CD14-positive monocyte (primary cell): ENCODE results near the gene NVL. TPM values are rescaled to one million over a fixed set of nuclear protein-coding genes. Genes with fewer than 3 reads are reported as not detected.
A peak's percentile ranks its signal among the peaks of the same experiment; 100 is the strongest.

ENCODE experiments used
- DNase-seq, 3 donors: peaks; one replicate each; pipeline ENCODE4 v3.0.0-alpha.2; 2011 to 2022
- H2AFZ ChIP-seq: 2 replicates; pipeline ENCODE4 v1.6.0; 2012; ENCODE audit warnings: mild to moderate bottlenecking, low read depth, low read length, inconsistent platforms; ENCODE audit not compliant: insufficient read depth, poor library complexity, severe bottlenecking
- H3K27ac ChIP-seq, 2 donors: 1 replicate in 1 of 2; 2 replicates in 1 of 2; pipeline ENCODE4 v1.5.1; 2012 to 2013; ENCODE audit warnings: low read length in 2 of 2, control low read depth in 1 of 2, inconsistent platforms in 1 of 2, low read depth in 1 of 2, mild to moderate bottlenecking in 1 of 2
- H3K27me3 ChIP-seq, 2 donors: one replicate each; pipeline versions ENCODE4 v1.6.0 to v1.6.1; 2011 to 2013; ENCODE audit warnings: low read length in 2 of 2; ENCODE audit not compliant: control insufficient read depth in 2 of 2, insufficient read depth in 2 of 2
- H3K36me3 ChIP-seq, 2 donors: replicated peaks in 1 of 2; 1 replicate in 1 of 2; 2 replicates in 1 of 2; pipeline versions ENCODE4 v1.5.1 to v1.6.1; 2012 to 2013; ENCODE audit warnings: low read length in 2 of 2, control low read depth in 1 of 2, inconsistent platforms in 1 of 2, mild to moderate bottlenecking in 1 of 2; ENCODE audit not compliant: insufficient read depth in 2 of 2, control insufficient read depth in 1 of 2
- H3K4me1 ChIP-seq, 2 donors: 1 replicate in 1 of 2; 2 replicates in 1 of 2; pipeline versions ENCODE4 v1.5.1 to v1.6.1; 2012 to 2013; ENCODE audit warnings: low read length in 2 of 2, control low read depth in 1 of 2, inconsistent platforms in 1 of 2, mild to moderate bottlenecking in 1 of 2, moderate library complexity in 1 of 2; ENCODE audit not compliant: insufficient read depth in 2 of 2, control insufficient read depth in 1 of 2
- H3K4me2 ChIP-seq: replicated peaks from 2 replicates; pipeline ENCODE3; 2012; ENCODE audit warnings: low read length, moderate library complexity, mild to moderate bottlenecking; ENCODE audit not compliant: poor library complexity, severe bottlenecking; ENCODE audit errors: extremely low read depth
- H3K4me3 ChIP-seq, 3 experiments: fragments of 200-600 bp in 1 of 3; sonication (generic) in 1 of 3; replicated peaks in 1 of 3; 1 replicate in 2 of 3; 2 replicates in 1 of 3; pipeline ENCODE4 v1.5.1; 2011 to 2013; ENCODE audit warnings: low read length in 3 of 3, mild to moderate bottlenecking in 3 of 3, control low read depth in 2 of 3, low read depth in 2 of 3, inconsistent platforms in 1 of 3, moderate library complexity in 1 of 3
- H3K79me2 ChIP-seq: 2 replicates; pipeline ENCODE4 v1.6.0; 2012; ENCODE audit warnings: mild to moderate bottlenecking, control low read depth, inconsistent platforms, low read length, moderate library complexity; ENCODE audit not compliant: insufficient read depth
- H3K9ac ChIP-seq: 2 replicates; pipeline ENCODE4 v1.6.0; 2017; ENCODE audit warnings: low read length, mild to moderate bottlenecking; ENCODE audit not compliant: insufficient read depth, poor library complexity, severe bottlenecking
- H3K9me3 ChIP-seq, 2 donors: replicated peaks in 1 of 2; 1 replicate in 1 of 2; 2 replicates in 1 of 2; pipeline versions ENCODE4 v1.5.1 to v1.6.1; 2012 to 2013; ENCODE audit warnings: low read length in 2 of 2, control low read depth in 1 of 2; ENCODE audit not compliant: control insufficient read depth in 1 of 2, insufficient read depth in 1 of 2
- H4K20me1 ChIP-seq: 2 replicates; pipeline ENCODE4 v1.6.0; 2012; ENCODE audit warnings: mild to moderate bottlenecking, low read length, control low read depth, moderate library complexity; ENCODE audit not compliant: insufficient read depth
- H3K27ac Mint-ChIP-seq, 7 donors: one replicate each; pipeline ENCODE4 v1.8.0; 2020; ENCODE audit warnings: mild to moderate bottlenecking in 7 of 7, mixed read lengths in 7 of 7, moderate library complexity in 6 of 7, inconsistent platforms in 2 of 7
- H3K27me3 Mint-ChIP-seq, 3 donors: one replicate each; pipeline ENCODE4 v1.8.0; 2021 to 2022; ENCODE audit warnings: low read depth in 3 of 3, mild to moderate bottlenecking in 3 of 3, mixed read lengths in 3 of 3, moderate library complexity in 3 of 3, inconsistent platforms in 1 of 3
- H3K36me3 Mint-ChIP-seq, 2 donors: one replicate each; pipeline ENCODE4 v1.8.0; 2020; ENCODE audit warnings: mixed read lengths in 2 of 2, inconsistent platforms in 1 of 2, mild to moderate bottlenecking in 1 of 2
- H3K4me1 Mint-ChIP-seq: one replicate; pipeline ENCODE4 v1.8.0; 2020; ENCODE audit warnings: mild to moderate bottlenecking, mixed read lengths
- H3K4me3 Mint-ChIP-seq, 2 donors: one replicate each; pipeline ENCODE4 v1.8.0; 2020; ENCODE audit warnings: mild to moderate bottlenecking in 2 of 2, mixed read lengths in 2 of 2, moderate library complexity in 1 of 2
- H3K9me3 Mint-ChIP-seq, 7 donors: one replicate each; pipeline ENCODE4 v1.8.0; 2020 to 2022; ENCODE audit warnings: mixed read lengths in 7 of 7, mild to moderate bottlenecking in 6 of 7, moderate library complexity in 6 of 7, inconsistent platforms in 2 of 7
- WGBS: methylation state at CpG from one replicate; pipeline ENCODE4 v1.1.5; 2013; ENCODE audit warnings: missing lambda C conversion rate; ENCODE audit not compliant: insufficient coverage; 5-methylcytosine and 5-hydroxymethylcytosine counted together
- intact Hi-C, 2 donors: fragments of 100-400 bp; cut with micrococcal nuclease; formaldehyde crosslinking; loops; one replicate each; pipeline versions ENCODE4 v1.15.0 to v1.15.1; 2023
- polyA plus RNA-seq, 3 donors: library from polyadenylated mRNA; depleted of rRNA in 1 of 3; unstranded in 2 of 3; stranded (reverse) in 1 of 3; fragments of 300-500 nt in 2 of 3; fragments of >200 nt in 1 of 3; fragmentation: Illumina TruSeq in 2 of 3; gene quantifications; 1 replicate in 2 of 3; 2 replicates in 1 of 3; pipeline ENCODE4 v1.2.3, GENCODE V29; 2012 to 2021
- TF ChIP-seq, protein P1 (sequence below): fragments of 200-600 bp; IDR thresholded peaks from one replicate; pipeline ENCODE4 v1.8.0; 2022; ENCODE audit warnings: antibody characterized with exemption, mild to moderate bottlenecking

Gene NVL
- polyA plus RNA-seq, 3 donors = 8.4 to 12.6 (median 9.6) TPM

DNA sequence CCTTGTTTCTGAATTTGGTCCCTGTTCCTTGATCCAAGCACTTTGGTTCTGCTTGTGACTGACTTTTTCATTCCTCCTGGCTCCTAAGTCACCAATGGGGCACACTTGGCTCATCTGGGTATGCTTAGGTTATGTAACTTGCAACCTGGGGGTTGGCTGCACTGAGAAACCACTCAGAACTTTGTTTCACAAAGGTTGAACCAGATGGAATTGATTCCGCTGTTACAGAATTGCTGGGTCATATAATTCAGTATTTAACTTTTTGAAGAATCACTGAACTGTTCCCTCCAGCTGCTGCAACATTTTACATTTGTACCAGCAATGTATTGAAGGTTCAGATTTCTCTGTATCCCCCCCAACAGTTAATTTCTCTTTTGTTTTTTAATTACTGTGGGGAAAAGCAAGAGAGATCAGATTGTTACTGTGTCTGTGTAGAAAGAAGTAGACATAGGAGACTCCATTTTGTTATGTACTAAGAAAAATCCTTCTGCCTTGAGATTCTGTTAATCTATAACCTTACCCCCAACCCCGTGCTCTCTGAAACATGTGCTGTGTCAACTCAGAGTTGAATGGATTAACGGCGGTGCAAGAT, 9.6 kb upstream of the NVL start:
- H3K4me2 ChIP-seq = no peak overlapping the region
- peaks cover 0 to 4% of the 10 kb centered on the region in 2 donors for H3K36me3 Mint-ChIP-seq
- DNase-seq = no peak
- no peak overlapping the region for H3K27ac Mint-ChIP-seq
- peaks cover 7% of the 10 kb centered on the region in 2 donors for H3K4me1 ChIP-seq
- H3K9me3 Mint-ChIP-seq = peaks cover 24 to 42% (median 39%) of the 10 kb centered on the region in 7 donors
- TF ChIP-seq, protein P1, sequence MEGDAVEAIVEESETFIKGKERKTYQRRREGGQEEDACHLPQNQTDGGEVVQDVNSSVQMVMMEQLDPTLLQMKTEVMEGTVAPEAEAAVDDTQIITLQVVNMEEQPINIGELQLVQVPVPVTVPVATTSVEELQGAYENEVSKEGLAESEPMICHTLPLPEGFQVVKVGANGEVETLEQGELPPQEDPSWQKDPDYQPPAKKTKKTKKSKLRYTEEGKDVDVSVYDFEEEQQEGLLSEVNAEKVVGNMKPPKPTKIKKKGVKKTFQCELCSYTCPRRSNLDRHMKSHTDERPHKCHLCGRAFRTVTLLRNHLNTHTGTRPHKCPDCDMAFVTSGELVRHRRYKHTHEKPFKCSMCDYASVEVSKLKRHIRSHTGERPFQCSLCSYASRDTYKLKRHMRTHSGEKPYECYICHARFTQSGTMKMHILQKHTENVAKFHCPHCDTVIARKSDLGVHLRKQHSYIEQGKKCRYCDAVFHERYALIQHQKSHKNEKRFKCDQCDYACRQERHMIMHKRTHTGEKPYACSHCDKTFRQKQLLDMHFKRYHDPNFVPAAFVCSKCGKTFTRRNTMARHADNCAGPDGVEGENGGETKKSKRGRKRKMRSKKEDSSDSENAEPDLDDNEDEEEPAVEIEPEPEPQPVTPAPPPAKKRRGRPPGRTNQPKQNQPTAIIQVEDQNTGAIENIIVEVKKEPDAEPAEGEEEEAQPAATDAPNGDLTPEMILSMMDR = no peak
- peaks cover 5% of the 10 kb centered on the region for H3K4me1 Mint-ChIP-seq
- no peak overlapping the region for H3K4me3 ChIP-seq
- H3K36me3 ChIP-seq = no peaks in the 10 kb centered on the region
- H3K9ac ChIP-seq = no peak overlapping the region
- 100% methylated on average over 1 of the region's 4 CpGs for WGBS
- no peak overlapping the region for H3K27ac ChIP-seq
- H4K20me1 ChIP-seq = no peaks in the 10 kb centered on the region
- no peaks in the 10 kb centered on the region for H3K79me2 ChIP-seq
- H3K9me3 ChIP-seq = peaks cover 25 to 27% of the 10 kb centered on the region in 2 donors
- peaks cover 0 to 3% of the 10 kb centered on the region in 2 donors for H3K27me3 ChIP-seq
- no peak overlapping the region for H2AFZ ChIP-seq
- intact Hi-C loops = no loop called here
- no peak overlapping the region for H3K4me3 Mint-ChIP-seq
- H3K27me3 Mint-ChIP-seq = peaks cover 8 to 15% (median 13%) of the 10 kb centered on the region in 3 donors

DNA sequence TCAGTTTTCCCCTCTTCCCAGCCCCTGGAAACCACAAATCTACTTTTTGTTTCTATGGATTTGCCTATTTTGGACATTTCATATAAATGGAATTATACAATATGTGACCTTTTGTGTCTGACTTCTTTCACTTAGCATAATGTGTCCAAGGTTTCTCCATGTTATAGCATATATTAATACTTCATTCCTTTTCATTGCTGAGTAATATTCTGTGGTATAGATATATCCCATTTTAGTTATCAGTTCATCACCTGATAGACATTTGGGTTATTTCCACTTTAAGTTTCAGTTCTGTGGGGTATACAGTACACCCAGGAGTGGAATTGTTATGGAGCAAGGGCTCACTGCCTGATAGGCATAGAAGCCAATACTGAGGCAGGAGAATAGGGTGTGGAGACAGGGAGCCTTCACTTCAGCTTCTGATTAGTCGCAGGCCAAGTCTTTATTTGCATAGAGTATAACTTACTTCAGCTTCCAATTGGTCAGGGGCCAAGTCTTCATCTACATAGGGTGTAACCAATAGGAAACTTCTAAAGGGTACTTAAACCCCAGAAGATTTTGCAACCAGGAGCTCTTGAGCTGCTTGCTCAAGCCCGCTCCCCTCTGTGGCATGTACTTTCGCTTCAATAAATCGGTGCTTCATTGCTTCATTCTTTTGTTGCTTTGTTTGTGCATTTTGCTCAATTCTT, 8.3 kb upstream of the NVL start:
- no peak overlapping the region for H3K27ac Mint-ChIP-seq
- H3K4me1 Mint-ChIP-seq = peaks cover 14% of the 10 kb centered on the region
- WGBS = 31% methylated on average over 4 of the region's 4 CpGs
- H3K9me3 Mint-ChIP-seq = peaks cover 13 to 30% (median 27%) of the 10 kb centered on the region in 7 donors
- H3K27ac ChIP-seq = no peak overlapping the region
- no peak overlapping the region for H3K4me3 Mint-ChIP-seq
- peaks cover 7% of the 10 kb centered on the region in 2 donors for H3K4me1 ChIP-seq
- H3K79me2 ChIP-seq = no peaks in the 10 kb centered on the region
- no peaks in the 10 kb centered on the region for H4K20me1 ChIP-seq
- no peak overlapping the region for H3K4me2 ChIP-seq
- H3K36me3 Mint-ChIP-seq = peaks cover 0 to 4% of the 10 kb centered on the region in 2 donors
- H3K27me3 ChIP-seq = peaks cover 0 to 3% of the 10 kb centered on the region in 2 donors
- H3K9me3 ChIP-seq = peaks cover 13 to 15% of the 10 kb centered on the region in 2 donors
- intact Hi-C loops = no loop called here
- H3K27me3 Mint-ChIP-seq = peaks cover 8 to 13% (median 13%) of the 10 kb centered on the region in 3 donors
- H3K36me3 ChIP-seq = no peaks in the 10 kb centered on the region
- H3K4me3 ChIP-seq = no peak overlapping the region
- TF ChIP-seq, protein P1 = no peak
- DNase-seq = peak in 1 of 3 donors; percentile 7
- no peak overlapping the region for H2AFZ ChIP-seq
- no peak overlapping the region for H3K9ac ChIP-seq
